SK-N-SH treated with all-trans-retinoic acid at 6 μM for 48 hours (cell line): Measurements from ENCODE around the gene TOPAZ1.

Experiments
- ATAC-seq: fragments of 200-7000 bp; cut with Tn5 transposase; 3 replicates; pipeline ENCODE4 v1.9.1; 2020; ENCODE audit warnings: mild to moderate bottlenecking, moderate library complexity
- BACH2 ChIP-seq: fragments of 250-450 bp; sonication (Bioruptor Pico); IDR thresholded peaks from 2 replicates; pipeline ENCODE4 v1.9.0; 2021; ENCODE audit warnings: mild to moderate bottlenecking, borderline replicate concordance
- CREB5 ChIP-seq: fragments of 250-450 bp; sonication (Bioruptor Pico); IDR thresholded peaks from 2 replicates; pipeline ENCODE4 v1.5.1; 2020; ENCODE audit warnings: low read depth, mild to moderate bottlenecking, moderate library complexity
- CSRNP3 ChIP-seq: fragments of 250-450 bp; sonication (Bioruptor Pico); IDR thresholded peaks from 2 replicates; pipeline ENCODE4 v1.5.1; 2021; ENCODE audit warnings: mild to moderate bottlenecking, moderate library complexity
- ESRRG ChIP-seq: fragments of 250-450 bp; sonication (Bioruptor Pico); IDR thresholded peaks from 2 replicates; pipeline ENCODE4 v1.6.1; 2021; ENCODE audit warnings: mild to moderate bottlenecking
- GLIS3 ChIP-seq: fragments of 250-450 bp; sonication (Bioruptor Pico); IDR thresholded peaks from 2 replicates; pipeline ENCODE4 v1.5.0; 2020; ENCODE audit warnings: mild to moderate bottlenecking, moderate library complexity
- OSR1 ChIP-seq: fragments of 250-450 bp; sonication (Bioruptor Pico); IDR thresholded peaks from 2 replicates; pipeline ENCODE4 v1.8.0; 2022; ENCODE audit warnings: moderate library complexity, mild to moderate bottlenecking, inconsistent platforms
- PATZ1 ChIP-seq: fragments of 250-450 bp; sonication (Bioruptor Pico); IDR thresholded peaks from 2 replicates; pipeline ENCODE4 v1.8.0; 2020; ENCODE audit warnings: mild to moderate bottlenecking, moderate library complexity, borderline replicate concordance
- POU6F1 ChIP-seq: fragments of 250-450 bp; sonication (Bioruptor Pico); IDR thresholded peaks from 2 replicates; pipeline ENCODE4 v1.8.0; 2021; ENCODE audit warnings: low read depth, mild to moderate bottlenecking, moderate library complexity, borderline replicate concordance
- PPARA ChIP-seq: fragments of 250-450 bp; sonication (Bioruptor Pico); IDR thresholded peaks from 2 replicates; pipeline ENCODE4 v1.5.0; 2020; ENCODE audit warnings: mild to moderate bottlenecking, borderline replicate concordance
- RARB ChIP-seq: fragments of 250-450 bp; sonication (Bioruptor Pico); IDR thresholded peaks from 2 replicates; pipeline ENCODE4 v1.8.0; 2021; ENCODE audit warnings: mild to moderate bottlenecking, moderate library complexity
- SNAI2 ChIP-seq: fragments of 250-450 bp; sonication (Bioruptor Pico); IDR thresholded peaks from 2 replicates; pipeline ENCODE4 v1.5.0; 2020; ENCODE audit warnings: mild to moderate bottlenecking, moderate library complexity
- TSHZ2 ChIP-seq: fragments of 250-450 bp; sonication (Bioruptor Pico); IDR thresholded peaks from 2 replicates; pipeline ENCODE4 v1.5.0; 2020; ENCODE audit warnings: mild to moderate bottlenecking, moderate library complexity
- ZC3H10 ChIP-seq: fragments of 250-450 bp; sonication (Bioruptor Pico); IDR thresholded peaks from 2 replicates; pipeline ENCODE4 v1.5.1; 2021; ENCODE audit warnings: mild to moderate bottlenecking, moderate library complexity
- ZFP3 ChIP-seq: fragments of 250-450 bp; sonication (Bioruptor Pico); IDR thresholded peaks from 2 replicates; pipeline ENCODE4 v1.5.0; 2020; ENCODE audit warnings: mild to moderate bottlenecking, moderate library complexity
- ZFP30 ChIP-seq: fragments of 450-650 bp; formaldehyde crosslinking; IDR thresholded peaks from 2 replicates; pipeline ENCODE4 v1.5.0; 2022; ENCODE audit warnings: mild to moderate bottlenecking, moderate library complexity
- ZNF565 ChIP-seq: fragments of 450-650 bp; formaldehyde crosslinking; conservative IDR thresholded peaks from 2 replicates; pipeline ENCODE4 v1.5.0; 2020; ENCODE audit warnings: low read depth, mild to moderate bottlenecking, moderate library complexity
- ZNF70 ChIP-seq: fragments of 450-650 bp; formaldehyde crosslinking; IDR thresholded peaks from 2 replicates; pipeline ENCODE4 v1.5.0; 2020; ENCODE audit warnings: mild to moderate bottlenecking, moderate library complexity
- ZNF8 ChIP-seq: fragments of 450-650 bp; formaldehyde crosslinking; IDR thresholded peaks from 2 replicates; pipeline ENCODE4 v1.5.0; 2020; ENCODE audit warnings: mild to moderate bottlenecking, moderate library complexity

TOPAZ1 gene

GRCh38 chr3:44292947-44293346, 51.3 kb downstream of the TOPAZ1 start:
- no peak for ATAC-seq
- TF ChIP-seq PATZ1 (CRISPR knock-in tag) (no peak), CREB5 (no peak), CSRNP3 (CRISPR knock-in tag) (no peak), ZNF565 (no peak), ZFP3 (CRISPR knock-in tag) (no peak), GLIS3 (CRISPR knock-in tag) (no peak), ZC3H10 (CRISPR knock-in tag) (no peak), SNAI2 (CRISPR knock-in tag) (no peak), ZNF8 (no peak), OSR1 (CRISPR knock-in tag) (no peak), ZNF70 (CRISPR knock-in tag) (no peak), ESRRG (CRISPR knock-in tag) (no peak), POU6F1 (CRISPR knock-in tag) (no peak), TSHZ2 (CRISPR knock-in tag) (no peak), ZFP30 (no peak), PPARA (CRISPR knock-in tag) (no peak), RARB (CRISPR knock-in tag) (no peak)

- ATAC-seq: no peak
These were observed 55.6 kb downstream of the TOPAZ1 start for GRCh38 chr3:44297255-44297654.

More at GRCh38 chr3:44297255-44297654, 55.6 kb downstream of the TOPAZ1 start:
- TF ChIP-seq CREB5 (no peak), OSR1 (CRISPR knock-in tag) (no peak), PATZ1 (CRISPR knock-in tag) (no peak), BACH2 (no peak)
